ENCODE measurements around the gene FRMPD4. TPM values are rescaled to one million over a fixed set of nuclear protein-coding genes. Genes with fewer than 3 reads are reported as not detected.

The FRMPD4 gene
- total and polyA plus RNA-seq, 10 of the 15 experiments (the other 5 are each of a cell fraction or from before 2014, with no cell fraction given): not detected

DNA sequence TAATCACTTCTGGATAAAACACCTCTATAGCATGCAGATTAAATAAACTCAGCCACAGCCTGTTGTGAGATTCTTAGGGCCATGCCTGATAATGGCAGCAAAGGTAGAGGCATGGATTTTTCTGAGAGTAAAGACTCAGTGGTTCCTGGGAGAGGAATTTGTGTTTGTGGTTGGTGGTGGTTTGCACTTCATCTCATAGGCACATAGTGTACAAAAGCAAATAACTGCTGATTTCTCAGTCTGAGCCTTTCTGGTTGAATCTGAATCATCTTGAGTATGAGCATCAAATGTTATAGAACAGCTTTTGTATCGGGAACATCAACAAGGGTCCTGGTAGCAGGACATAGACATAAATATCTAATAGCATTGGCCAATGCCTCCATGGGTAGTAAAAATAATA, 274.3 kb downstream of the FRMPD4 start:
- 53% methylated on average over 1 of the region's 1 CpG for WGBS (ENCODE audit: insufficient coverage, insufficient replicate concordance, low lambda C conversion rate, missing lambda C conversion rate)
- Histone ChIP-seq H3K9me3 (replicated peaks; ENCODE audit: control insufficient read depth, insufficient read depth, low read length) (no peaks in the 10 kb centered on the region), H3K27ac (ENCODE audit: control insufficient read depth, insufficient read depth) (no peak overlapping the region), H3K4me3 (no peak overlapping the region), H3K27me3 (replicated peaks in 1 of 2; ENCODE audit: control insufficient read depth in 2 of 2, insufficient read depth in 2 of 2, low read length in 1 of 2) (no peaks in the 10 kb centered on the region; a peak in 1 of 4 replicates), H4K20me1 (ENCODE audit: control insufficient read depth, insufficient read depth) (no peaks in the 10 kb centered on the region), H3K79me2 (ENCODE audit: control insufficient read depth, insufficient read depth, low read length) (no peaks in the 10 kb centered on the region), H2AFZ (ENCODE audit: control insufficient read depth, low read depth, low read length) (no peak overlapping the region), H3K9ac (ENCODE audit: control insufficient read depth, insufficient read depth, low read length) (no peak overlapping the region), H3K4me1 (ENCODE audit: control insufficient read depth, insufficient read depth, low read length) (no peaks in the 10 kb centered on the region), H3K36me3 (ENCODE audit: control insufficient read depth in 2 of 2, insufficient read depth in 2 of 2, low read length in 1 of 2) (no peaks in the 10 kb centered on the region), H3K4me2 (ENCODE audit: control insufficient read depth, insufficient read depth) (no peak overlapping the region)
- ChIA-PET RAD21 (ENCODE audit: unreplicated experiment) (no interaction called here), POLR2A (no interaction called here), SMC1A (ENCODE audit: uncharacterized antibody, unreplicated experiment) (no interaction called here), CTCF (no interaction called here)
- ATAC-seq (no peak), DNase-seq (ENCODE audit: low read depth, low spot score) (no peak), FAIRE-seq (no peak)
- in situ Hi-C loops (cut with MboI) (no loop called here), intact Hi-C loops (cut with micrococcal nuclease; ENCODE audit: unreplicated experiment) (no loop called here)
- BruUV-seq (replicated peaks): no TSS peak
- TF ChIP-seq POLR2A (IDR thresholded peaks at IDR 0.05; ENCODE audit: low read depth, low read length) (no peak), ZNF274 (IDR thresholded peaks at IDR 0.05; ENCODE audit: insufficient read depth, insufficient read length) (no peak), IRF4 (IDR thresholded peaks at IDR 0.05; ENCODE audit: low read depth, low read length) (no peak), NBN (IDR thresholded peaks at IDR 0.05) (no peak), ZBTB33 (IDR thresholded peaks at IDR 0.05) (no peak), MEF2A (IDR thresholded peaks at IDR 0.05; ENCODE audit: insufficient read depth, low read depth, low read length) (no peak), RFX5 (IDR thresholded peaks at IDR 0.05; ENCODE audit: low read depth, low read length) (no peak), NFYA (IDR thresholded peaks at IDR 0.05; ENCODE audit: borderline replicate concordance, low read depth, low read length) (no peak), PRDM15 (CRISPR knock-in tag; IDR thresholded peaks at IDR 0.05) (no peak), PAX5 (IDR thresholded peaks at IDR 0.05; ENCODE audit: borderline replicate concordance, low read depth, low read length) (no peak), SMAD5 (IDR thresholded peaks at IDR 0.05; ENCODE audit: low read depth) (no peak), BHLHE40 (IDR thresholded peaks at IDR 0.05; ENCODE audit: borderline replicate concordance in 1 of 2, low read depth in 2 of 2, low read length in 1 of 2) (no peak), SPI1 (IDR thresholded peaks at IDR 0.05; ENCODE audit: borderline replicate concordance, insufficient read depth, low read depth, low read length) (no peak), MYC (IDR thresholded peaks at IDR 0.05; ENCODE audit: insufficient read depth, insufficient read length, insufficient replicate concordance, low read length, severe bottlenecking) (no peak), ETV6 (conservative IDR thresholded peaks at IDR 0.05 in 1 of 2, IDR thresholded peaks at IDR 0.05 in 1 of 2; ENCODE audit: borderline replicate concordance in 1 of 2, low read depth in 1 of 2) (no peak)
- TF ChIP-seq, protein P1, sequence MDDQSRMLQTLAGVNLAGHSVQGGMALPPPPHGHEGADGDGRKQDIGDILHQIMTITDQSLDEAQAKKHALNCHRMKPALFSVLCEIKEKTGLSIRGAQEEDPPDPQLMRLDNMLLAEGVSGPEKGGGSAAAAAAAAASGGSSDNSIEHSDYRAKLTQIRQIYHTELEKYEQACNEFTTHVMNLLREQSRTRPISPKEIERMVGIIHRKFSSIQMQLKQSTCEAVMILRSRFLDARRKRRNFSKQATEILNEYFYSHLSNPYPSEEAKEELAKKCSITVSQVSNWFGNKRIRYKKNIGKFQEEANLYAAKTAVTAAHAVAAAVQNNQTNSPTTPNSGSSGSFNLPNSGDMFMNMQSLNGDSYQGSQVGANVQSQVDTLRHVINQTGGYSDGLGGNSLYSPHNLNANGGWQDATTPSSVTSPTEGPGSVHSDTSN (IDR thresholded peaks at IDR 0.05; ENCODE audit: insufficient replicate concordance, low read depth, low read length): no peak
- TF ChIP-seq, protein P2, sequence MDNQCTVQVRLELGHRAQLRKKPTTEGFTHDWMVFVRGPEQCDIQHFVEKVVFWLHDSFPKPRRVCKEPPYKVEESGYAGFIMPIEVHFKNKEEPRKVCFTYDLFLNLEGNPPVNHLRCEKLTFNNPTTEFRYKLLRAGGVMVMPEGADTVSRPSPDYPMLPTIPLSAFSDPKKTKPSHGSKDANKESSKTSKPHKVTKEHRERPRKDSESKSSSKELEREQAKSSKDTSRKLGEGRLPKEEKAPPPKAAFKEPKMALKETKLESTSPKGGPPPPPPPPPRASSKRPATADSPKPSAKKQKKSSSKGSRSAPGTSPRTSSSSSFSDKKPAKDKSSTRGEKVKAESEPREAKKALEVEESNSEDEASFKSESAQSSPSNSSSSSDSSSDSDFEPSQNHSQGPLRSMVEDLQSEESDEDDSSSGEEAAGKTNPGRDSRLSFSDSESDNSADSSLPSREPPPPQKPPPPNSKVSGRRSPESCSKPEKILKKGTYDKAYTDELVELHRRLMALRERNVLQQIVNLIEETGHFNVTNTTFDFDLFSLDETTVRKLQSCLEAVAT (IDR thresholded peaks at IDR 0.05): no peak

Data from GM12878 (cell line).